SK-N-SH (cell line): ENCODE measurements around the gene SPACA6. TPM values are rescaled to one million over a fixed set of nuclear protein-coding genes. Genes with fewer than 3 reads are reported as not detected.

Source experiments
- CTCF ChIA-PET: fragments of 300-600, 350-600 bp; formaldehyde crosslinking; extraction: SDS; loops from one replicate; lab custom pipeline; 2021; lab: Yijun Ruan, JAX
- POLR2A ChIA-PET: fragments of 350-600 bp; sonication (Branson Sonifier 250); formaldehyde crosslinking; extraction: SDS; loops from one replicate; lab custom pipeline; 2020; ENCODE audit warnings: antibody characterized with exemption, inconsistent platforms; lab: Yijun Ruan, JAX
- DNase-seq: peaks from one replicate; pipeline ENCODE4 v3.0.0; 2012
- H2AFZ ChIP-seq: fragments of 200-600 bp; sonication (generic); 2 replicates; pipeline ENCODE4 v1.8.1; 2016; ENCODE audit warnings: antibody characterized with exemption, mild to moderate bottlenecking, low read depth
- H3F3A ChIP-seq: fragments of 200-600 bp; sonication (generic); replicated peaks from 2 replicates; pipeline ENCODE3; 2016; ENCODE audit warnings: antibody characterized with exemption, mild to moderate bottlenecking; ENCODE audit not compliant: insufficient read depth
- H3K27ac ChIP-seq, 2 experiments: fragments of 200-500 bp in 1 of 2; fragments of 200-600 bp in 1 of 2; sonication (Bioruptor generic) in 1 of 2; sonication (generic), shearing (Covaris generic) in 1 of 2; 2 replicates each; pipeline versions ENCODE4 v1.5.1 to v1.6.1; 2014 to 2016; ENCODE audit warnings: low read depth in 2 of 2, inconsistent platforms in 1 of 2, low read length in 1 of 2, mild to moderate bottlenecking in 1 of 2, mixed read lengths in 1 of 2
- H3K27me3 ChIP-seq: fragments of 200-600 bp; sonication (generic), shearing (Covaris generic); 2 replicates; pipeline ENCODE4 v1.6.1; 2016; ENCODE audit warnings: mixed run types; ENCODE audit not compliant: insufficient read depth
- H3K36me3 ChIP-seq, 2 experiments: fragments of 200-500 bp in 1 of 2; fragments of 200-600 bp in 1 of 2; sonication (Bioruptor generic) in 1 of 2; sonication (generic) in 1 of 2; replicated peaks in 1 of 2; 2 replicates each; pipeline versions ENCODE3 to v1.5.1; 2014 to 2016; ENCODE audit warnings: low read length in 1 of 2, mild to moderate bottlenecking in 1 of 2; ENCODE audit not compliant: insufficient read depth in 2 of 2, control insufficient read depth in 1 of 2
- H3K4me1 ChIP-seq, 2 experiments: fragments of 200-500 bp in 1 of 2; fragments of 200-600 bp in 1 of 2; sonication (Bioruptor generic) in 1 of 2; sonication (generic), shearing (Covaris generic) in 1 of 2; 2 replicates each; pipeline versions ENCODE4 v1.5.1 to v1.6.1; 2014 to 2016; ENCODE audit warnings: low read depth in 1 of 2, low read length in 1 of 2, mixed run types in 1 of 2; ENCODE audit not compliant: insufficient read depth in 2 of 2, control insufficient read depth in 1 of 2
- H3K4me2 ChIP-seq: fragments of 200-600 bp; sonication (generic), shearing (Covaris generic); 2 replicates; pipeline ENCODE4 v1.6.1; 2017; ENCODE audit warnings: mixed run types
- H3K4me3 ChIP-seq, 2 experiments: fragments of 200-500 bp in 1 of 2; fragments of 200-600 bp in 1 of 2; sonication (Bioruptor generic) in 1 of 2; sonication (generic), shearing (Covaris generic) in 1 of 2; 2 replicates each; pipeline versions ENCODE4 v1.5.1 to v1.8.1; 2014 to 2016; ENCODE audit warnings: low read depth in 2 of 2, inconsistent platforms in 1 of 2, low read length in 1 of 2, mild to moderate bottlenecking in 1 of 2, mixed read lengths in 1 of 2, moderate library complexity in 1 of 2
- H3K79me2 ChIP-seq: fragments of 200-600 bp; sonication (generic); 2 replicates; pipeline ENCODE4 v1.8.1; 2017; ENCODE audit warnings: mild to moderate bottlenecking; ENCODE audit not compliant: insufficient read depth
- H3K9ac ChIP-seq: fragments of 200-600 bp; sonication (generic); 2 replicates; pipeline ENCODE4 v1.6.1; 2017; ENCODE audit warnings: mixed run types
- H3K9me2 ChIP-seq: fragments of 200-600 bp; sonication (generic); 2 replicates; pipeline ENCODE4 v1.6.1; 2017; ENCODE audit warnings: mixed run types
- H3K9me3 ChIP-seq: fragments of 200-600 bp; sonication (generic); 2 replicates; pipeline ENCODE4 v1.6.1; 2017; ENCODE audit warnings: mixed run types, mild to moderate bottlenecking, moderate library complexity
- H4K20me1 ChIP-seq: fragments of 200-600 bp; sonication (generic); 2 replicates; pipeline ENCODE4 v1.6.1; 2017; ENCODE audit warnings: mild to moderate bottlenecking, mixed run types; ENCODE audit not compliant: insufficient read depth
- CHD2 ChIP-seq: fragments of 150-350 bp; IDR thresholded peaks from 2 replicates; pipeline ENCODE4 v1.6.1; 2018; ENCODE audit warnings: low read length; ENCODE audit not compliant: partially characterized antibody
- ELF1 ChIP-seq: IDR thresholded peaks from 2 replicates; pipeline ENCODE4 v1.4.0; 2012
- EP300 ChIP-seq, 2 experiments: IDR thresholded peaks; 2 replicates each; pipeline versions ENCODE4 v1.4.0 to v1.6.1; 2012; ENCODE audit warnings: borderline replicate concordance in 1 of 2, low read depth in 1 of 2, low read length in 1 of 2
- EZH2phosphoT487 ChIP-seq: fragments of 200-600 bp; sonication (generic); IDR thresholded peaks from 2 replicates; pipeline ENCODE4 v1.6.1; 2017; ENCODE audit warnings: low read depth, mixed run types, mild to moderate bottlenecking, antibody characterized with exemption, moderate library complexity, borderline replicate concordance
- FOSL2 ChIP-seq: IDR thresholded peaks from 2 replicates; pipeline ENCODE4 v1.4.0; 2012; ENCODE audit warnings: low read depth, mild to moderate bottlenecking, moderate library complexity, borderline replicate concordance
- FOXJ3 ChIP-seq: sonication (generic); formaldehyde crosslinking; IDR thresholded peaks from 2 replicates; pipeline ENCODE4 v1.5.1; 2020; ENCODE audit warnings: mild to moderate bottlenecking, missing genetic modification reagents
- FOXM1 ChIP-seq: IDR thresholded peaks from 2 replicates; pipeline ENCODE4 v1.4.0; 2012; ENCODE audit warnings: low read depth, mild to moderate bottlenecking
- GABPA ChIP-seq: IDR thresholded peaks from 2 replicates; pipeline ENCODE4 v1.4.0; 2012; ENCODE audit warnings: low read depth, mild to moderate bottlenecking
- JUND ChIP-seq: IDR thresholded peaks from 2 replicates; pipeline ENCODE4 v1.4.0; 2012
- MEF2A ChIP-seq: IDR thresholded peaks from 2 replicates; pipeline ENCODE4 v1.4.0; 2012; ENCODE audit warnings: low read depth, borderline replicate concordance
- MXI1 ChIP-seq: IDR thresholded peaks from 2 replicates; pipeline ENCODE4 v1.6.1; 2012; ENCODE audit warnings: mild to moderate bottlenecking, low read depth, low read length, improper control_type of control experiment
- NFIC ChIP-seq: IDR thresholded peaks from 2 replicates; pipeline ENCODE4 v1.4.0; 2012; ENCODE audit warnings: borderline replicate concordance
- POLR2AphosphoS5 ChIP-seq: IDR thresholded peaks from 2 replicates; pipeline ENCODE4 v1.6.1; 2012; ENCODE audit warnings: low read depth, low read length
- RCOR1 ChIP-seq: fragments of 150-350 bp; IDR thresholded peaks from 2 replicates; pipeline ENCODE4 v1.6.1; 2017; ENCODE audit warnings: antibody characterized with exemption, low read length
- RFX5 ChIP-seq: IDR thresholded peaks from 2 replicates; pipeline ENCODE4 v1.6.1; 2012; ENCODE audit warnings: mild to moderate bottlenecking, improper control_type of control experiment, low read length
- RXRA ChIP-seq: IDR thresholded peaks from 2 replicates; pipeline ENCODE4 v1.4.0; 2012; ENCODE audit warnings: low read depth, mild to moderate bottlenecking, borderline replicate concordance
- SIN3A ChIP-seq: IDR thresholded peaks from 2 replicates; pipeline ENCODE4 v1.6.1; 2012; ENCODE audit warnings: low read depth, mild to moderate bottlenecking, low read length, moderate library complexity, borderline replicate concordance
- SMC3 ChIP-seq: IDR thresholded peaks from 2 replicates; pipeline ENCODE4 v1.6.1; 2012; ENCODE audit warnings: low read depth, low read length, improper control_type of control experiment
- TAF1 ChIP-seq: IDR thresholded peaks from 2 replicates; pipeline ENCODE4 v1.6.1; 2012; ENCODE audit warnings: low read depth, mild to moderate bottlenecking, low read length, moderate library complexity, borderline replicate concordance
- TCF12 ChIP-seq: IDR thresholded peaks from 2 replicates; pipeline ENCODE4 v1.4.0; 2012
- YY1 ChIP-seq: IDR thresholded peaks from 2 replicates; pipeline ENCODE4 v1.4.0; 2012; ENCODE audit warnings: low read depth, mild to moderate bottlenecking
- WGBS: methylation state at CpG from one replicate; pipeline ENCODE4 v1.1.6; 2017; ENCODE audit warnings: low lambda C conversion rate; 5-methylcytosine and 5-hydroxymethylcytosine counted together
- polyA plus RNA-seq, 3 experiments: library from polyadenylated mRNA; depleted of rRNA; stranded (reverse); fragments of >200 nt; gene quantifications; 2 replicates each; pipeline ENCODE4 v1.2.3, GENCODE V29; 2012
- TF ChIP-seq, protein P1 (sequence below): IDR thresholded peaks from 2 replicates; pipeline ENCODE4 v1.4.0; 2012; ENCODE audit warnings: low read depth, borderline replicate concordance
- TF ChIP-seq, protein P2 (sequence below): IDR thresholded peaks from 2 replicates; pipeline ENCODE4 v1.4.0; 2012; ENCODE audit warnings: low read depth
- TF ChIP-seq, protein P3 (sequence below): IDR thresholded peaks from 2 replicates; pipeline ENCODE4; 2012
- TF ChIP-seq, protein P4 (sequence below): fragments of 200-600 bp; sonication (generic); IDR thresholded peaks from 2 replicates; pipeline ENCODE4 v1.6.1; 2017; ENCODE audit warnings: antibody characterized with exemption, mild to moderate bottlenecking, moderate library complexity

Gene SPACA6
- polyA plus RNA-seq, 1 of the 3 experiments (the other 2 are of a cell fraction) = 15.8 TPM

DNA sequence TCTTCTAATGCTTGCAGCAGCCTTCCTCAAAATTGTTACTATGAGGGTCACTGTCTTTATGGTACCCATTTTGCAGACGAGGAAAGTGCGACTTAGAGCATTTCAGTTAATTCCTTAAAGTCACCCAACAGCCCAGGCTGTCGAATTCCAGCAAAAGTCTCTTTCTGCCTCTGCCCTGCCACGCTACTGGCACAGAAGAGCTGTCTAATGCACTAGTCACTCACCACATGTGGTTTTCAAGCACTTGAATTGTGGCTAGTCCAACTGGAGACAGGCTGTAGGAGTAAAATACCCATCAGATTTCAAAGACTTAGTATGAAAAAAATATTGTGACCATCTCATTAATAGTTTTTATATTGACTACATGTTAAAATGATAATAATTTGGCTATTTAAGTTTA, 56.8 kb downstream of the SPACA6 start:
- WGBS = 1% methylated on average over 4 of the region's 4 CpGs
- no peaks in the 10 kb centered on the region for H3K79me2 ChIP-seq
- H2AFZ ChIP-seq = no peak overlapping the region
- H3K4me1 ChIP-seq = no peaks in the 10 kb centered on the region
- no peaks in the 10 kb centered on the region for H3K9me2 ChIP-seq
- POLR2A ChIA-PET = no interaction called here
- no peaks in the 10 kb centered on the region for H3K9me3 ChIP-seq
- H3K27ac ChIP-seq = no peak overlapping the region
- DNase-seq = no peak
- H3K9ac ChIP-seq = no peak overlapping the region
- no peaks in the 10 kb centered on the region for H3F3A ChIP-seq
- TF ChIP-seq, protein P1, sequence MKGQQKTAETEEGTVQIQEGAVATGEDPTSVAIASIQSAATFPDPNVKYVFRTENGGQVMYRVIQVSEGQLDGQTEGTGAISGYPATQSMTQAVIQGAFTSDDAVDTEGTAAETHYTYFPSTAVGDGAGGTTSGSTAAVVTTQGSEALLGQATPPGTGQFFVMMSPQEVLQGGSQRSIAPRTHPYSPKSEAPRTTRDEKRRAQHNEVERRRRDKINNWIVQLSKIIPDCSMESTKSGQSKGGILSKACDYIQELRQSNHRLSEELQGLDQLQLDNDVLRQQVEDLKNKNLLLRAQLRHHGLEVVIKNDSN = no peak
- no peak for TF ChIP-seq RFX5
- no peak for TF ChIP-seq MXI1
- TF ChIP-seq GABPA = no peak
- no peak for TF ChIP-seq YY1
- TF ChIP-seq TCF12 = no peak
- no peak for TF ChIP-seq CHD2
- TF ChIP-seq FOXJ3 (CRISPR knock-in tag) = no peak
- TF ChIP-seq EP300 (IDR thresholded peaks at IDR 0.05; ENCODE audit: borderline replicate concordance in 1 of 2, low read depth in 1 of 2, low read length in 1 of 2) = no peak
- no peak for TF ChIP-seq NFIC
- no peak for TF ChIP-seq EZH2phosphoT487
- TF ChIP-seq ELF1 = no peak
- no peak for TF ChIP-seq POLR2AphosphoS5
- no peak for TF ChIP-seq JUND
- no peak overlapping the region for H3K4me3 ChIP-seq
- no peaks in the 10 kb centered on the region for H4K20me1 ChIP-seq
- peaks cover 40% of the 10 kb centered on the region; the same call in 1 of the 2 replicates for H3K27me3 ChIP-seq
- no peaks in the 10 kb centered on the region for H3K36me3 ChIP-seq
- no peak overlapping the region for H3K4me2 ChIP-seq
- CTCF ChIA-PET = interaction anchor here (1.0 to 1.1 kb wide), 2 partner anchors 28 to 277 kb away, joined by 3 read pairs; no protein-coding TSS in a partner anchor

DNA sequence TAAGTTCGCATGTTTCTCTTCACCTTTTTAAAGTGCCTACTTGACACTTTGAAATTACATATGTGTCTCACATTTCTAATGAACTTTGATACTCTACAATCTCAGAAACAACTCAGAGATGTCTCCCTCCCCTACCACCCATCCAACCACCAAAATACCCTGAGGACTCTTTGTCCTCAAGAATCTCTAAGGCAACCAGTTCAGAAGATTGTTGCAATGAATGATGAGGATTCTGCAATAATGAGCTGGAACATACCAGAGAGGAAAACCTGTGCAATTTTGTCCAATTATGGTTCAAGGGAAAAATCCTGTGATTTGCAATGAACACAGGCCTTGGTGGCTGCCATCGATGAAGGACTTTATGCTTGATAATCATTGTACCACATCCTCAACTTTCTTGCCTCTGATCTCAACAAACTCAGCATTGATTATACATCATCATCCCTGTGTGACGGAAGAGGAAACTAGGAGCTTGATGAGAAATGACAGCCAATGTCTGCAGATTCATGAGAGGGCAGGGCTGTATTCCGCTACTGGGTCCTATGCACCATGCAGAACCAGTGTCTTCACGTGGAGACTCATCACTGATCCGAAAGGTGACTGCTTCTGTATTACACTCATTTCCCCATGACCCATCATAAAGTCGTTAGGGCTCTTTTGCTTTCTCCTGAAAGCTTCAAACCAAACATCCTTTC, 57.4 kb downstream of the SPACA6 start:
- H3K4me2 ChIP-seq = no peak overlapping the region
- DNase-seq = no peak
- 4% methylated on average over 7 of the region's 7 CpGs for WGBS
- H3K9me3 ChIP-seq = no peaks in the 10 kb centered on the region
- H3K9ac ChIP-seq = no peak overlapping the region
- H2AFZ ChIP-seq = no peak overlapping the region
- H3K27ac ChIP-seq = no peak overlapping the region
- H3K4me1 ChIP-seq = no peaks in the 10 kb centered on the region
- no peaks in the 10 kb centered on the region for H4K20me1 ChIP-seq
- CTCF ChIA-PET = interaction anchor here (0.9 to 1.1 kb wide), 2 partner anchors 14 to 27 kb away, joined by 3 read pairs; no protein-coding TSS in a partner anchor
- H3K79me2 ChIP-seq = no peaks in the 10 kb centered on the region
- peaks cover 45% of the 10 kb centered on the region; the same call in 1 of the 2 replicates for H3K27me3 ChIP-seq
- H3F3A ChIP-seq = no peaks in the 10 kb centered on the region
- no peak overlapping the region for H3K4me3 ChIP-seq
- POLR2A ChIA-PET = no interaction called here
- H3K36me3 ChIP-seq = no peaks in the 10 kb centered on the region
- H3K9me2 ChIP-seq = no peaks in the 10 kb centered on the region
- TF ChIP-seq GABPA (no peak), EP300 (IDR thresholded peaks at IDR 0.05; ENCODE audit: borderline replicate concordance in 1 of 2, low read depth in 1 of 2, low read length in 1 of 2) (no peak), RXRA (no peak), CHD2 (no peak), MEF2A (no peak), FOXM1 (no peak), TCF12 (no peak), FOSL2 (no peak), POLR2AphosphoS5 (no peak), RCOR1 (no peak), SMC3 (no peak), TAF1 (no peak), SIN3A (no peak)
- TF ChIP-seq, protein P2, sequence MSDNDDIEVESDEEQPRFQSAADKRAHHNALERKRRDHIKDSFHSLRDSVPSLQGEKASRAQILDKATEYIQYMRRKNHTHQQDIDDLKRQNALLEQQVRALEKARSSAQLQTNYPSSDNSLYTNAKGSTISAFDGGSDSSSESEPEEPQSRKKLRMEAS = no peak
- TF ChIP-seq, protein P3, sequence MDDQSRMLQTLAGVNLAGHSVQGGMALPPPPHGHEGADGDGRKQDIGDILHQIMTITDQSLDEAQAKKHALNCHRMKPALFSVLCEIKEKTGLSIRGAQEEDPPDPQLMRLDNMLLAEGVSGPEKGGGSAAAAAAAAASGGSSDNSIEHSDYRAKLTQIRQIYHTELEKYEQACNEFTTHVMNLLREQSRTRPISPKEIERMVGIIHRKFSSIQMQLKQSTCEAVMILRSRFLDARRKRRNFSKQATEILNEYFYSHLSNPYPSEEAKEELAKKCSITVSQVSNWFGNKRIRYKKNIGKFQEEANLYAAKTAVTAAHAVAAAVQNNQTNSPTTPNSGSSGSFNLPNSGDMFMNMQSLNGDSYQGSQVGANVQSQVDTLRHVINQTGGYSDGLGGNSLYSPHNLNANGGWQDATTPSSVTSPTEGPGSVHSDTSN = no peak
- TF ChIP-seq, protein P4, sequence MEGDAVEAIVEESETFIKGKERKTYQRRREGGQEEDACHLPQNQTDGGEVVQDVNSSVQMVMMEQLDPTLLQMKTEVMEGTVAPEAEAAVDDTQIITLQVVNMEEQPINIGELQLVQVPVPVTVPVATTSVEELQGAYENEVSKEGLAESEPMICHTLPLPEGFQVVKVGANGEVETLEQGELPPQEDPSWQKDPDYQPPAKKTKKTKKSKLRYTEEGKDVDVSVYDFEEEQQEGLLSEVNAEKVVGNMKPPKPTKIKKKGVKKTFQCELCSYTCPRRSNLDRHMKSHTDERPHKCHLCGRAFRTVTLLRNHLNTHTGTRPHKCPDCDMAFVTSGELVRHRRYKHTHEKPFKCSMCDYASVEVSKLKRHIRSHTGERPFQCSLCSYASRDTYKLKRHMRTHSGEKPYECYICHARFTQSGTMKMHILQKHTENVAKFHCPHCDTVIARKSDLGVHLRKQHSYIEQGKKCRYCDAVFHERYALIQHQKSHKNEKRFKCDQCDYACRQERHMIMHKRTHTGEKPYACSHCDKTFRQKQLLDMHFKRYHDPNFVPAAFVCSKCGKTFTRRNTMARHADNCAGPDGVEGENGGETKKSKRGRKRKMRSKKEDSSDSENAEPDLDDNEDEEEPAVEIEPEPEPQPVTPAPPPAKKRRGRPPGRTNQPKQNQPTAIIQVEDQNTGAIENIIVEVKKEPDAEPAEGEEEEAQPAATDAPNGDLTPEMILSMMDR = no peak
- TF ChIP-seq, protein P1 = no peak
